Fibroblast of lung (primary cell): ENCODE measurements around the gene SNAP29. TPM values are rescaled to one million over a fixed set of nuclear protein-coding genes. Genes with fewer than 3 reads are reported as not detected.

Experiments
- DNase-seq, 2 donors: peaks; one replicate each; pipeline versions ENCODE4 v3.0.0 to v3.0.0-alpha.2; 2010; ENCODE audit warnings: low read depth in 2 of 2
- H2AFZ ChIP-seq: 2 replicates; pipeline ENCODE4 v1.5.1; 2012; ENCODE audit warnings: low read length, control low read depth, inconsistent platforms
- H3K27ac ChIP-seq: 2 replicates; pipeline ENCODE4 v1.5.1; 2011; ENCODE audit warnings: low read length, control low read depth; ENCODE audit not compliant: insufficient read depth
- H3K27me3 ChIP-seq: 2 replicates; pipeline ENCODE4 v1.5.1; 2011; ENCODE audit warnings: mild to moderate bottlenecking, low read length; ENCODE audit not compliant: control insufficient read depth, insufficient read depth
- H3K36me3 ChIP-seq: 2 replicates; pipeline ENCODE4 v1.5.1; 2011; ENCODE audit warnings: low read length; ENCODE audit not compliant: control insufficient read depth, insufficient read depth
- H3K4me1 ChIP-seq: 2 replicates; pipeline ENCODE4 v1.5.1; 2011; ENCODE audit warnings: low read length; ENCODE audit not compliant: control insufficient read depth, insufficient read depth; ENCODE audit errors: extremely low read depth
- H3K4me2 ChIP-seq: 2 replicates; pipeline ENCODE4 v1.5.1; 2011; ENCODE audit warnings: low read length, control low read depth; ENCODE audit not compliant: insufficient read depth; ENCODE audit errors: extremely low read depth
- H3K4me3 ChIP-seq, 4 experiments: fragments of 200-600 bp in 1 of 4; sonication (generic) in 1 of 4; replicated peaks in 1 of 4; 2 replicates each; pipeline ENCODE4 v1.5.1; 2011 to 2016; ENCODE audit warnings: low read length in 4 of 4, low read depth in 3 of 4, mild to moderate bottlenecking in 3 of 4, control low read depth in 2 of 4, inconsistent platforms in 1 of 4, mixed read lengths in 1 of 4; ENCODE audit not compliant: insufficient read depth in 1 of 4; ENCODE audit errors: control extremely low read depth in 1 of 4
- H3K79me2 ChIP-seq: 2 replicates; pipeline ENCODE4 v1.5.1; 2012; ENCODE audit warnings: mild to moderate bottlenecking, low read length, inconsistent platforms; ENCODE audit not compliant: control insufficient read depth, insufficient read depth
- H3K9ac ChIP-seq: 2 replicates; pipeline ENCODE4 v1.5.1; 2011; ENCODE audit warnings: mild to moderate bottlenecking, low read length, control low read depth; ENCODE audit not compliant: insufficient read depth
- H3K9me3 ChIP-seq: 2 replicates; pipeline ENCODE4 v1.5.1; 2012; ENCODE audit warnings: low read depth, low read length; ENCODE audit not compliant: control insufficient read depth, insufficient read depth
- H4K20me1 ChIP-seq: 2 replicates; pipeline ENCODE4 v1.5.1; 2011; ENCODE audit warnings: low read length; ENCODE audit not compliant: control insufficient read depth, insufficient read depth; ENCODE audit errors: extremely low read depth
- CTCF ChIP-seq, 2 donors: IDR thresholded peaks in 1 of 2; conservative IDR thresholded peaks in 1 of 2; 1 replicate in 1 of 2; 2 replicates in 1 of 2; pipeline ENCODE4 v1.5.1; 2011 to 2012; ENCODE audit warnings: low read length in 2 of 2, control low read depth in 1 of 2, inconsistent platforms in 1 of 2, low read depth in 1 of 2, mild to moderate bottlenecking in 1 of 2
- EZH2 ChIP-seq: IDR thresholded peaks from 2 replicates; pipeline ENCODE4 v1.5.1; 2012; ENCODE audit warnings: low read length, control low read depth, mild to moderate bottlenecking; ENCODE audit errors: missing control alignments
- polyA plus RNA-seq, 2 donors: library from polyadenylated mRNA; depleted of rRNA in 1 of 2; stranded (reverse) in 1 of 2; unstranded in 1 of 2; fragments of >200 nt; gene quantifications; 2 replicates each; pipeline ENCODE4 v1.2.1, GENCODE V29; 2011 to 2012; ENCODE audit warnings: missing spikeins in 1 of 2
- total RNA-seq: library from RNA; depleted of rRNA; stranded (reverse); fragments of >200 nt; gene quantifications from 2 replicates; pipeline ENCODE4 v1.2.1, GENCODE V29; 2014

Gene SNAP29
- total and polyA plus RNA-seq, 2 donors (not counting 1 experiment from before 2014, with no cell fraction given): 10.6 to 36.1 TPM

- Histone ChIP-seq H3K4me3 (no peak overlapping the region), H3K36me3 (peaks cover 3% of the 10 kb centered on the region), H3K27ac (no peak overlapping the region), H3K27me3 (no peaks in the 10 kb centered on the region), H3K79me2 (peaks cover 8% of the 10 kb centered on the region), H2AFZ (no peak overlapping the region), H3K9me3 (no peaks in the 10 kb centered on the region), H3K9ac (no peak overlapping the region), H3K4me1 (peaks cover 11% of the 10 kb centered on the region), H4K20me1 (no peaks in the 10 kb centered on the region), H3K4me2 (no peak overlapping the region)
- TF ChIP-seq CTCF (conservative IDR thresholded peaks at IDR 0.05 in 1 of 2, IDR thresholded peaks at IDR 0.05 in 1 of 2; ENCODE audit: low read depth in 1 of 2, low read length in 2 of 2): no peak
- TF ChIP-seq EZH2: no peak
- no peak for DNase-seq
These were observed 5.5 kb downstream of the SNAP29 start for GRCh38 chr22:20864186-20864908.

GRCh38 chr22:20865331-20865730 is 6.5 kb downstream of the SNAP29 start:
- Histone ChIP-seq H3K9ac (no peak overlapping the region), H3K27ac (no peak overlapping the region), H2AFZ (no peak overlapping the region), H3K79me2 (peaks cover 2% of the 10 kb centered on the region), H3K27me3 (no peaks in the 10 kb centered on the region), H3K4me2 (no peak overlapping the region), H3K36me3 (peaks cover 6% of the 10 kb centered on the region), H4K20me1 (no peaks in the 10 kb centered on the region), H3K9me3 (no peaks in the 10 kb centered on the region), H3K4me1 (peaks cover 11% of the 10 kb centered on the region), H3K4me3 (no peak overlapping the region)
- no peak for TF ChIP-seq CTCF (conservative IDR thresholded peaks at IDR 0.05 in 1 of 2, IDR thresholded peaks at IDR 0.05 in 1 of 2; ENCODE audit: low read depth in 1 of 2, low read length in 2 of 2)
- DNase-seq: no peak

- H3K4me3 ChIP-seq: no peak overlapping the region
- H4K20me1 ChIP-seq: no peaks in the 10 kb centered on the region
- H3K9me3 ChIP-seq: no peaks in the 10 kb centered on the region
- H3K79me2 ChIP-seq: no peaks in the 10 kb centered on the region
- H3K4me1 ChIP-seq: peaks cover 11% of the 10 kb centered on the region
- H3K27ac ChIP-seq: no peak overlapping the region
- no peak overlapping the region for H3K9ac ChIP-seq
- H3K36me3 ChIP-seq: peaks cover 6% of the 10 kb centered on the region
- DNase-seq: no peak
- no peak overlapping the region for H2AFZ ChIP-seq
- H3K4me2 ChIP-seq: no peak overlapping the region
- TF ChIP-seq EZH2: no peak
- H3K27me3 ChIP-seq: no peaks in the 10 kb centered on the region
These were observed 7.2 kb downstream of the SNAP29 start for GRCh38 chr22:20865875-20866445.
